ENCODE results near the gene FARSA. TPM values are rescaled to one million over a fixed set of nuclear protein-coding genes. Genes with fewer than 3 reads are reported as not detected.

FARSA gene
- total and polyA plus RNA-seq, 2 of the 4 experiments (the other 2 are of a cell fraction): 49.3 to 80.9 TPM

GRCh38 chr19:12952488-12953137, 19.1 kb upstream of the FARSA start:
- Histone ChIP-seq H2BK5ac (ENCODE audit: low read depth, low read length, poor library complexity, severe bottlenecking) (peak overlapping the region; percentile 85), H3K4me1 (ENCODE audit: control insufficient read depth, insufficient read depth, low read length) (peaks cover 25% of the 10 kb centered on the region), H2BK20ac (ENCODE audit: low read depth, low read length) (no peak overlapping the region), H2BK120ac (ENCODE audit: low read depth, low read length) (no peak overlapping the region), H2AK5ac (ENCODE audit: low read depth, low read length) (peak overlapping the region; percentile 43), H3K79me1 (ENCODE audit: low read depth in 1 of 2, low read length in 2 of 2) (peaks cover 26 to 80% of the 10 kb centered on the region in 2 experiments), H3K14ac (replicated peaks; ENCODE audit: low read depth, low read length) (peak overlapping the region; percentile 42; the same call in 1 of the 2 replicates), H2AFZ (replicated peaks; ENCODE audit: low read length, poor library complexity) (no peak overlapping the region), H3K27ac (ENCODE audit: insufficient read depth, low read length) (peak overlapping the region; percentile 87), H3K4me3 (ENCODE audit: insufficient read depth, low read depth, low read length) (no peak overlapping the region), H4K20me1 (ENCODE audit: insufficient read depth, low read length) (peaks cover 25% of the 10 kb centered on the region; the same call in 1 of the 2 replicates), H4K91ac (ENCODE audit: insufficient read depth, low read depth, low read length) (no peak overlapping the region; the same call in 1 of the 2 replicates), H4K5ac (ENCODE audit: low read depth, low read length) (no peak overlapping the region), H3K18ac (ENCODE audit: low read depth, low read length) (no peak overlapping the region), H3K4ac (ENCODE audit: low read depth, low read length) (peak overlapping the region; percentile 61), H3K9me3 (ENCODE audit: control insufficient read depth, insufficient read depth, low read length) (no peaks in the 10 kb centered on the region), H3K27me3 (ENCODE audit: control insufficient read depth, insufficient read depth, low read length) (no peaks in the 10 kb centered on the region), H3K9me1 (ENCODE audit: insufficient read depth, low read length) (peaks cover 7% of the 10 kb centered on the region), H2AK9ac (replicated peaks; ENCODE audit: low read depth, low read length, poor library complexity) (peak overlapping the region; percentile 68), H3K56ac (ENCODE audit: extremely low read depth, insufficient read depth, low read length) (no peak overlapping the region), H3K4me2 (ENCODE audit: low read depth, low read length) (no peak overlapping the region), H4K8ac (ENCODE audit: low read depth in 2 of 2, low read length in 2 of 2) (peak overlapping the region in 1 of 2 experiments; percentile 44; a peak in 2 of 4 replicates), H3K9ac (ENCODE audit: low read depth, low read length) (no peak overlapping the region; the same call in 1 of the 2 replicates), H3K36me3 (ENCODE audit: control insufficient read depth, insufficient read depth, low read length) (peaks cover 64% of the 10 kb centered on the region), H3K23ac (ENCODE audit: low read depth, low read length) (no peak overlapping the region), H2BK15ac (ENCODE audit: low read depth, low read length) (no peak overlapping the region)
- in situ Hi-C loops (cut with MboI; ENCODE audit: low sequenced_read_pairs): no loop called here
- WGBS, 2 experiments (ENCODE audit: extremely low coverage in 2 of 2, insufficient read length in 1 of 2): no CpG with 5 or more reads among the region's 12 CpGs
- TF ChIP-seq, protein P1, sequence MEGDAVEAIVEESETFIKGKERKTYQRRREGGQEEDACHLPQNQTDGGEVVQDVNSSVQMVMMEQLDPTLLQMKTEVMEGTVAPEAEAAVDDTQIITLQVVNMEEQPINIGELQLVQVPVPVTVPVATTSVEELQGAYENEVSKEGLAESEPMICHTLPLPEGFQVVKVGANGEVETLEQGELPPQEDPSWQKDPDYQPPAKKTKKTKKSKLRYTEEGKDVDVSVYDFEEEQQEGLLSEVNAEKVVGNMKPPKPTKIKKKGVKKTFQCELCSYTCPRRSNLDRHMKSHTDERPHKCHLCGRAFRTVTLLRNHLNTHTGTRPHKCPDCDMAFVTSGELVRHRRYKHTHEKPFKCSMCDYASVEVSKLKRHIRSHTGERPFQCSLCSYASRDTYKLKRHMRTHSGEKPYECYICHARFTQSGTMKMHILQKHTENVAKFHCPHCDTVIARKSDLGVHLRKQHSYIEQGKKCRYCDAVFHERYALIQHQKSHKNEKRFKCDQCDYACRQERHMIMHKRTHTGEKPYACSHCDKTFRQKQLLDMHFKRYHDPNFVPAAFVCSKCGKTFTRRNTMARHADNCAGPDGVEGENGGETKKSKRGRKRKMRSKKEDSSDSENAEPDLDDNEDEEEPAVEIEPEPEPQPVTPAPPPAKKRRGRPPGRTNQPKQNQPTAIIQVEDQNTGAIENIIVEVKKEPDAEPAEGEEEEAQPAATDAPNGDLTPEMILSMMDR (conservative IDR thresholded peaks at IDR 0.05; ENCODE audit: low read depth, low read length): no peak
- no peak for TF ChIP-seq POLR2A (IDR thresholded peaks at IDR 0.05; ENCODE audit: low read depth, low read length)
- TF ChIP-seq CHD1 (IDR thresholded peaks at IDR 0.05; ENCODE audit: low read depth, low read length): no peak
- TF ChIP-seq, protein P2, sequence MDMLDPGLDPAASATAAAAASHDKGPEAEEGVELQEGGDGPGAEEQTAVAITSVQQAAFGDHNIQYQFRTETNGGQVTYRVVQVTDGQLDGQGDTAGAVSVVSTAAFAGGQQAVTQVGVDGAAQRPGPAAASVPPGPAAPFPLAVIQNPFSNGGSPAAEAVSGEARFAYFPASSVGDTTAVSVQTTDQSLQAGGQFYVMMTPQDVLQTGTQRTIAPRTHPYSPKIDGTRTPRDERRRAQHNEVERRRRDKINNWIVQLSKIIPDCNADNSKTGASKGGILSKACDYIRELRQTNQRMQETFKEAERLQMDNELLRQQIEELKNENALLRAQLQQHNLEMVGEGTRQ (IDR thresholded peaks at IDR 0.05; ENCODE audit: low read depth, low read length): no peak
- TF ChIP-seq, protein P3, sequence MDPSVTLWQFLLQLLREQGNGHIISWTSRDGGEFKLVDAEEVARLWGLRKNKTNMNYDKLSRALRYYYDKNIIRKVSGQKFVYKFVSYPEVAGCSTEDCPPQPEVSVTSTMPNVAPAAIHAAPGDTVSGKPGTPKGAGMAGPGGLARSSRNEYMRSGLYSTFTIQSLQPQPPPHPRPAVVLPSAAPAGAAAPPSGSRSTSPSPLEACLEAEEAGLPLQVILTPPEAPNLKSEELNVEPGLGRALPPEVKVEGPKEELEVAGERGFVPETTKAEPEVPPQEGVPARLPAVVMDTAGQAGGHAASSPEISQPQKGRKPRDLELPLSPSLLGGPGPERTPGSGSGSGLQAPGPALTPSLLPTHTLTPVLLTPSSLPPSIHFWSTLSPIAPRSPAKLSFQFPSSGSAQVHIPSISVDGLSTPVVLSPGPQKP (IDR thresholded peaks at IDR 0.05; ENCODE audit: borderline replicate concordance, low read depth, low read length): no peak
- TF ChIP-seq RFX5 (IDR thresholded peaks at IDR 0.05; ENCODE audit: low read depth, low read length): no peak
- TF ChIP-seq SMC3 (IDR thresholded peaks at IDR 0.05; ENCODE audit: low read depth, low read length): no peak
- TF ChIP-seq CEBPB (IDR thresholded peaks at IDR 0.05; ENCODE audit: low read depth, low read length): no peak
- no peak for TF ChIP-seq MXI1 (IDR thresholded peaks at IDR 0.05; ENCODE audit: borderline replicate concordance, low read depth, low read length)
- peak; percentile 48; the same call in 1 of the 2 replicates for TF ChIP-seq MAZ (IDR thresholded peaks at IDR 0.05; ENCODE audit: borderline replicate concordance, low read depth, low read length)
- TF ChIP-seq BHLHE40 (IDR thresholded peaks at IDR 0.05; ENCODE audit: low read depth, low read length): no peak
- TF ChIP-seq NFE2L2 (IDR thresholded peaks at IDR 0.05; ENCODE audit: low read depth, low read length): peak; percentile 42; the same call in 1 of the 2 replicates
- peak; percentile 35; the same call in 1 of the 2 replicates for TF ChIP-seq FOS (IDR thresholded peaks at IDR 0.05; ENCODE audit: low read depth, low read length)
- ChIA-PET POLR2A (ENCODE audit: unreplicated experiment) (interaction anchor here (0.6 kb wide), 1 partner anchor 1350 kb away, joined by 7 read pairs; no protein-coding TSS in a partner anchor), CTCF (interaction anchor here (1.0 kb wide), 1 partner anchor 13 kb away, joined by 3 read pairs; no protein-coding TSS in a partner anchor)
- intact Hi-C loops (cut with micrococcal nuclease): no loop called here
- BruUV-seq (replicated peaks): no TSS peak
- peak; percentile 38 for ATAC-seq (ENCODE audit: low read depth)
- dilution Hi-C loops (cut with HindIII; ENCODE audit: low sequenced_read_pairs, unreplicated experiment): no loop called here
- peak; percentile 88 for DNase-seq

Measured in IMR-90 (cell line).